WI38 (cell line): ENCODE results near the gene ALOX12.
"Not testable (repeated sequence)": the region's sequence is repeated elsewhere in the genome, so short reads cannot be mapped to it uniquely, and the experiment has no call there.

ENCODE experiments used
- H3K4me3 ChIP-seq: 2 replicates; pipeline ENCODE4 v1.5.1; 2011; ENCODE audit warnings: low read depth, mild to moderate bottlenecking, control low read depth, low read length
- TF ChIP-seq, protein P1 (sequence below): IDR thresholded peaks from 2 replicates; pipeline ENCODE4 v1.5.1; 2012; ENCODE audit warnings: low read depth, mild to moderate bottlenecking, control low read depth, low read length

ALOX12 gene

DNA sequence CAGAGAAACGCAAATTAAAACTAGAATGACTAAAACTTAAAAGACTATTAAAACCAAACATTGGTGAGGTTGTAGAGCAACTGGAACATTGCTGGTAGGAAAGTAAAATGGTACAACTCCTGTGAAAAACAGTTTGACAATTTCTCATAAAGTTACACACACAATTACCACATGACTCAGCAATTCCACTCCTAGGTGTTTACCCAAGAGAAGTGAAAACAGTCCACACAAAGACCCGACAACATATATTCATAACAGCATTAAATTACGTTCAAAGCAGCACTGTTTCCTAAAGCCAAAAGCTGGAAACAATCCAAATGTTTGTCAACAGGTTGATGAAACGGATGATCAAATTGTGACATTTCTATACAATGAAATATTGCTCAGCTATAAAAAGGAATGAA, 26.5 kb upstream of the ALOX12 start:
- H3K4me3 ChIP-seq = no peak overlapping the region
- TF ChIP-seq, protein P1, sequence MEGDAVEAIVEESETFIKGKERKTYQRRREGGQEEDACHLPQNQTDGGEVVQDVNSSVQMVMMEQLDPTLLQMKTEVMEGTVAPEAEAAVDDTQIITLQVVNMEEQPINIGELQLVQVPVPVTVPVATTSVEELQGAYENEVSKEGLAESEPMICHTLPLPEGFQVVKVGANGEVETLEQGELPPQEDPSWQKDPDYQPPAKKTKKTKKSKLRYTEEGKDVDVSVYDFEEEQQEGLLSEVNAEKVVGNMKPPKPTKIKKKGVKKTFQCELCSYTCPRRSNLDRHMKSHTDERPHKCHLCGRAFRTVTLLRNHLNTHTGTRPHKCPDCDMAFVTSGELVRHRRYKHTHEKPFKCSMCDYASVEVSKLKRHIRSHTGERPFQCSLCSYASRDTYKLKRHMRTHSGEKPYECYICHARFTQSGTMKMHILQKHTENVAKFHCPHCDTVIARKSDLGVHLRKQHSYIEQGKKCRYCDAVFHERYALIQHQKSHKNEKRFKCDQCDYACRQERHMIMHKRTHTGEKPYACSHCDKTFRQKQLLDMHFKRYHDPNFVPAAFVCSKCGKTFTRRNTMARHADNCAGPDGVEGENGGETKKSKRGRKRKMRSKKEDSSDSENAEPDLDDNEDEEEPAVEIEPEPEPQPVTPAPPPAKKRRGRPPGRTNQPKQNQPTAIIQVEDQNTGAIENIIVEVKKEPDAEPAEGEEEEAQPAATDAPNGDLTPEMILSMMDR = no peak

DNA sequence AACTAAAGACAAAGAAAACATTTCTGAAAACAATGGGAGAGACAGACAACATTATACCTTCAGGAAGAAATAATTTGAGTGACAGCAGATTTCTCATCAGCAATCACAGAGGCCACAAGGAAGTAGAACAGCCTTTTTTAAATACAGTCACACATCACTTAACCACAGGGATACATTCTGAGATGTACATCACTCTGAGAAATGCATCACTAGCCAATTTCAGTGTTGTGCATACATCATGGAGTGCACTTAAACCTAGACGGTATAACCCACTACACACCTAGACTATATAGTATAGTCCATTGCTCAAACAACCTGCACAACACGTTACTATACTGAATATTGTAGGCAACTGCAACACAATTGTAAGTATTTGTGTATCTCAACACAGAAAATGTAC, 24.9 kb upstream of the ALOX12 start:
- no peak overlapping the region for H3K4me3 ChIP-seq
- TF ChIP-seq, protein P1 = no peak

DNA sequence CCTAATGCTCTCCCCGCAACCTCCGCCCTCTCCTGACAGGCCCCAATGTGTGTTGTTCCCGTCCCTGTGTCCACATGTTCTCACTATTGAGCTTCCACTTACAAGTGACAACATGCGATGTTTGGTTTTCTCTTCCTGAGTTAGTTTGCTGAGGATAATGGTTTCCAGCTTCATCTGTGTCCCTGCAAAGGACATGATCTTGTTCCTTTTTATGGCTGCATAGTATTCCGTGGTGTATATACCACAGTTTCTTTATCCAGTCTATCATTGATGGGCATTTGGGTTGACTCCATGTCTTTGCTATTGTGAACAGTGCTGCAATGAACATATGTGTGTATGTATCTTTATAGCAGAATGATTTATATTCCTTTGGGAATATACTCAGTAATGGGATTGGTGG, 16.4 kb upstream of the ALOX12 start:
- H3K4me3 ChIP-seq = not testable (repeated sequence)

DNA sequence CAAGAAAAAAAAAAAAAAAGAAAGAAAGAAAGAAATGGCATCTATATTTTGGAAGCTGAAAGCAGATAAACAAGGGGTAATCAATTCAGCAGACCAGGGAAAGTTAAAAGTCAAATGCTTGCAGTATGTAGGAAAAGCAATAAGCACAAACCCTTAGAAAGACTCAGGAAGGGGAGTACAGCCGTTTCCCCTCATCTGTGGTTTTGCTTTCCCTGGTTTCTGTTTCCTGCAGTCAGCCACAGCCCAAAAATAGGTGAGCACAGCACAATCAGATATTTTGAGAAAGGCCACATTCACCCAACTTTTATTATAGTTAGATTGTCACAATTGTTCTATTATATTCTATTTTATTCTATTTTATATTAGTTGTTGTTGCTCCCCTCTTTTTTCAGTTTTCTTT, 14.4 kb upstream of the ALOX12 start:
- TF ChIP-seq, protein P1 = no peak
- H3K4me3 ChIP-seq = no peak overlapping the region

DNA sequence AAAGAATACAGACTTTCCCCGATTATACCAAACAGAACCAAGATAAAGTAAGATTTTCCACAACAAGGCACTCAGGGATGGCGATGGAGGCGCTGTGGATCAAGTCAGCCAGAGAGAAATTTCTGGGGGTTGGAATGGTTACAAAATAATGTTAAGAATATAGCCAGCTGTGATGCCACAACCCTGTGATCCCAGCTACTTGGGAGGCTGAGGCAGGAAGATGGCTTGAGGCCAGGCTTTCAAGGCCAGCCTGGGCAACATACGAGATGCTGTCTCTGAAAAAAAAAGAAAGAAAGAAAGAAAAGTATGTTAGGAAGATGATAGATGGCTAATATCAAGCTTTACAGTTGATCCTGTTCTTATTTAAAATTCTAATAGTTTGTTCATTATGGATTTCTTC, 10.6 kb upstream of the ALOX12 start:
- TF ChIP-seq, protein P1 = no peak
- no peak overlapping the region for H3K4me3 ChIP-seq

DNA sequence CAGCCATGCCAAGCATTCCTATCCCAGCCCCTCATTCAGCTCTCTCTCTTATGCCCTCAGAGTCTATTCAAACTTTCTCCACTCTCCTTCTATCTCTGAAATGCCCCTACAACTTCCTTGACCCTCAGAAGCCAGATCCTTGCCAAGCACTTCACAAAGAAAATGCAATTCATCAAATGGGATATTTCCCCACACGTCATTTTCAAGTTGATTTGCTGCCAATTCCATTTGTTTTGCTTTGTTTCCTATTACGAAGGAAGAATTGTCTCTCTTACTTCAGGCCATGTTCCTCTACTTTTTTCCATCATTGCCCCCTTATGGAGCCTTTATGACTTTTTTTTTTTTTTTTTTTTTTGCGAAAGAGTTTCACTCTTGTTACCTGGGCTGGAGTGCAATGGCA, 9.2 kb upstream of the ALOX12 start:
- TF ChIP-seq, protein P1 = no peak
- H3K4me3 ChIP-seq = no peak overlapping the region

DNA sequence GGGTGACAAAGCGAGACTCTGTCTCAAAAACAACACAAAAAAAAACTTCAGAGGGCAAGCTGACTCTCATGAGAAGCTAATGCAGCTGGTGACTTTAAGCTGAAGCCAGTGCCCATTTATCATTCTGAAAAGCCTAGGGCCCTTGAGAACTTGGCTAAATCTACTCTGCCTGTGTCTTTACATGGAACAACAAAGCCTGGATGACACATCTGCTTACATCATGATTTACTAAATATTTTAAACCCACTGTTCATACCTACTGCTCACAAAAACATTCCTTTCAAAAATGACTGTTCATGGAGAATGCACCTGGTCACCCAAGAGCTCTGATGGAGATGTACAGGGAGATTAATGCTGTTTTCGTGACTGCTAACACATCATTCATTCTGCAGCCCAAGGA, 6.1 kb upstream of the ALOX12 start:
- TF ChIP-seq, protein P1 = no peak
- H3K4me3 ChIP-seq = no peak overlapping the region

DNA sequence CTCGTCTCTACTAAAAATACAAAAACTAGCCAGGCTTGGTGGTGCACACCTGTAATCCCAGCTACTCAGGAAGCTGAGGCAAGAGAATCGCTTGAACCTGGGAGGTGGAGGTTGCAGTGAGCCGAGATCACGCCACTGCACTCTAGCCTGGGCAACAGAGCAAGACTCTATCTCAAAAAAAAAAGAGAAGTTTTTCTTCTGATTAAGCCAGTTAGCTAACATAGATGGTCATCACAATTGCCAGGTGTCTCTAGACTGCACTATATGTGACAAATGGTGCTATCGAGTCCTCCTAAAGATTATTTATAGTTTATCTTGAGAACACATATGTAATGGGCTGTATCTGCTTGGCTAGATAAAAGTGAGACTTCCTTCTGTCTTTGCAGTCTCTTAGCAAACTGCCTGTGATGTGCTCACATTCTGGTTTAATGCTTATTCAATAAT, 2.2 kb upstream of the ALOX12 start:
- H3K4me3 ChIP-seq = not testable (repeated sequence)

DNA sequence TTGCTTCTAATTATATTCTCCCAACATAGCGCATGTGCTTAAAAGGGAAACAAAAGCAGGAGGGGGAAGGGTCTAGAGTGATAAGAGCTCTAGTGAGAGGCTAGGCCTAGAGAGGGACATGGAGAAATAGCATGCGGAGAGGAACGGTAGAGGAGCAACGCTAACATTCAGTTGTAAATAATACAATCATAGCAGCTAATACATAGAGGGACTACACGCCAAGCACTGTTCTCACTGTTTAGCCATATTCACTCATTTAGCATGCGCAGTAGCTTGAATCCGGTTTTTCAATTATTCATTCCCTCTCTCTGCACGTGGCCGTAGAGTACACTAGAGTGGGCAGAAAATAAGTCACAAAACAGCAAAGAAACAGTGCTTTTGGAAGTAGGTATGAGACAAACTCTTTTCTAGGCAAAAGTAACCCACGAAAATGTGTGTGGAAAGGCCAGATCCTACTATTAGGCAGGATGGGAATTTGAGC, 1.7 kb upstream of the ALOX12 start:
- H3K4me3 ChIP-seq = no peak overlapping the region
- TF ChIP-seq, protein P1 = no peak
